GM21723 (cell line): ENCODE results near the gene SGK1.
"Not testable (repeated sequence)": the region's sequence is repeated elsewhere in the genome, so short reads cannot be mapped to it uniquely, and the experiment has no call there.

Experiments
- ATAC-seq: cut with Tn5 transposase; IDR thresholded peaks from one replicate; pipeline ENCODE4 v1.9.1; 2021; ENCODE audit warnings: mild to moderate bottlenecking, moderate library complexity; ENCODE audit not compliant: unreplicated experiment

The SGK1 gene

DNA sequence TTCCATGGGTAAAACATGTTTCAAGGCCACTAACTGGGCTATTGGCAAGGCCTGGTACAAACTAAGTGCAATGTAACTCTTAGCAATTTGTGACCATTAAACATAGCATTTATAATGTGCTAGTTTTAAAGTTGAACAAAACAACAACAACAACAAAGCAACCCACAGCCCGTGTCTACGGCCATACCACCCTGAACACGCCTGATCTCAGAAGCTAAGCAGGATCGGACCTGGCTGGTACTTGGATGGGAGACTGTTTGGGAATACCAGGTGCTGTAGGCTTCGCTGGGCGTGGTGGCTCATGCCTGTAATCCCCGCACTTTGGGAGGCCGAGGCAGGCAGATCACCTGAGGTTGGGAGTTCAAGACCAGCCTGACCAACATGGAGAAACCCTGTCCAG, 61.0 kb downstream of the SGK1 start:
- ATAC-seq: no peak

DNA sequence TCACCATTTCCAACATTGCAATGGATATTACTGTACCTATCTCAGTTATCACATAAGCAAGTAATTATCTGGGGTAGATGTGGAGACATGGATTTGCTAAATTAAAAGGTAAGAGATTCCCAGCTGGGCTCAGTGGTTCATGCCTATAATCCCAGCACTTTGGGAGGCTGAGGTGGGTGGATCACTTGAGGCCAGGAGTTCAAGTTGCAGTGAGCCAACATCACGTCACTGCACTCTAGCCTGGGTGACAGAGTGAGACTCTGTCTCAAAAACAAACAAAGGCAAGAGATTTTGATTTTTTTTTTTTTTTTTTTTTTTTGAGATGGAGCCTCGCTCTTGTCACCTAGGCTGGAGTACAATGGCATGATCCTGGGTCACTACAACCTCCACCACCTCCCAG, 62.6 kb downstream of the SGK1 start:
- ATAC-seq: not testable (repeated sequence)

DNA sequence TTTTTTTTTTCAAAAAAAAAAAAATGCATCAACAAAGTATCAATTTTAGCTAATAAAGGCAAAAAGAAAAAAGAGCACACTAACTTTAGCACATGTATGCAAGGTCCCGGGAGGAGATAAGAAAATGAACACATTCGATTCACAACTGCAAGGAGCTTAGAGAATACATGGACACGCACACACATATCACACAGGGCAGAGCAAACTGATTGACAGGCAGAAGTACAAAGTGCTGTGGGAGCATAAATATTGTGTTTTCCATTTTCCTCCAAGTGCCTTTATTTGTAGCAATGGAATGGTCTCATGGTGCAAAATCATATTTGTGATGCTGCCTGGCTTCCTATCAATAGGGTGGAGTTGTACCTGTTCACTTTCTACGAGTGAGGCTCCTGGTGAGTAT, 63.8 kb downstream of the SGK1 start:
- no peak for ATAC-seq

DNA sequence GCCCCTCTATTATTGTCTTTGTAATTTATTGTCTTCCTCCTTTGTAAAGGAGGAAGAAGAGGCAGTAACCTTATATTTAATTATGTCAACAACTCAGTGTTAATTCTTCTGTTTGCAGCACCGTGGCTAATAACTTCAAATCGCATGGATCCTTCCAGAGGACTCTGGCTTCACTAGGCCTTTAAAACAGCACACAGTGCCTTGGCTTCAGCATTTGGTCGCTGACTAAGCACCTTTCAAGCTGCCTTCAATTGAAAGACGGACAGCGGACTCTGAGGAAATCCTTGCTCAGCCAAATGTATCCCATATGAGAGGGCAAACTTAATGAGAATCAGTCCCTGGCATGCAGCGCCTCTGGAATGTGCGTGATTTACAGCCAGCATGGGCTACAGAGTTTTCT, 64.2 kb downstream of the SGK1 start:
- no peak for ATAC-seq

DNA sequence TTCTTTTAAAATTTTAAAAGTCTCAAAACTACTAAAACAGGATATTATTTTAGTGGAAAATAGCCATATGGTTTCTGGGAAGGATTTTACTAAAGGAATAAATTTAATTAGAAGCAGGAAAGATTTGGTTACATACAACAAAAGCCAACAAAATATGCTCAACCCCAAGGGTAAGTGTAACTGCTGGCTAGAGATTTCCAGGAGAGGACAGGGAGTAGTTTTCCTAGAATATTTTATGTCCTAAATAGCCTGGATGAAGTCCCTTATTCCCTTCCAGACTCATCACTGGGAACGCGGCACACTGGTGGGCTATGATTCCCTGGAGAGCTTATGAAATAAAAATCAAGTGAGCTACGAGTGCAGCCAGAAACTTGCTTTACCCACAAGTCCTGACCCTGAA, 66.6 kb downstream of the SGK1 start:
- ATAC-seq: no peak

DNA sequence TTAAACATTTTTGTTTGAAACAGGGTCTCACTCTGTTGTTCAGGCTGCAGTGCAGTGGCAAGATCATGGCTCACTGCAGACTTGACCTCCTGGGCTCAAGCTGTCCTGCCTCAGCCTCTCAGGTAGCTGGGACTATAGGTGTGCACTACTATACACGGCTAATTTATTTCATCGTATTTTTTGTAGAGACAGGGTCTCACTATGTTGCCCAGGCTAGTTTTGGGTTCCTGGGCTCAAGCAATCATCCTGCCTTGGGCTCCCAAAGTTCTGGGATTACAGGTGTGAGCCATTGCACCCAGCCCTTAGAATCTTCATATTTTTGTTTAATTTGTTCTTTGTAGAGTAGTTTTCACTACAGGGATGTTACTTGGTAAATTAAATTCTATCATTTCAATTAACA, 67.1 kb downstream of the SGK1 start:
- ATAC-seq: no peak

DNA sequence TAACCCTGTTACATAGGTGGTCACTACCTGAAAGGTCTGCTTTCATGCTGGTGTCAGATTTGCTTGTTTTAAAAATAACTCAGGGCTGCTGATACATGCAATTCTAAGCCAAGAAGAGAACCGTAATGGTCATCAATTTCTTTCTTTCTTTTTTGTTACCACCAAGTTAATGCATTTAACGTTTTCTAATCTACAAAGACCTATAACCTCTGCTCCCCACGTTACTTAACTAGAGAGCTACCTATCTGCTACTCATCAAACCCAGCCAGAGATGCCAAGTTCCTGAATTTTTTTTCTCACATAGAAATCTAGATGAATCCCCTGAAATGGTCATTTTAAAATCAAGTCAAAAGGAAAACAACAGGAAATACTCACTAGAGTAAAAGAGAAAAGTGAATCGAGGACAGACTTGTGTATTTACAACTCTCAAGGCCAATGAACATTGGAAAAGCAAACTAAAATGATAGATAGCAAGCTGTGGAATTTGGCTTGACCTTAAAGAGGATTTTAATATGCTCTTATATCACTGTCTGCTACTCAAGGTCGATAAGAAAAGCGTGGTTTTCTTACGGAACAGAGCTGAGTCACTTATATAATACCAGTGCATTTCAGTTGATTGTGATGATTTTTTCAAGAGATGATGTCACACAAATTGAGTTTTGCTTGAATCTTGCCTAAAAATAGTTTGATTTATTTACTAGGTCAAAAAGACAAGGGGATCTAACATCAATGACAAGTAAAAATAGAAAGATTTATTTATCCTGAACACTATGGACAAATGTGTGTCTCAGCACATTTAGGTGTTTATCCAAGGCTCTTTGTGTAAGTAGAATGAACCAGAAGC, 67.9 kb downstream of the SGK1 start:
- no peak for ATAC-seq

DNA sequence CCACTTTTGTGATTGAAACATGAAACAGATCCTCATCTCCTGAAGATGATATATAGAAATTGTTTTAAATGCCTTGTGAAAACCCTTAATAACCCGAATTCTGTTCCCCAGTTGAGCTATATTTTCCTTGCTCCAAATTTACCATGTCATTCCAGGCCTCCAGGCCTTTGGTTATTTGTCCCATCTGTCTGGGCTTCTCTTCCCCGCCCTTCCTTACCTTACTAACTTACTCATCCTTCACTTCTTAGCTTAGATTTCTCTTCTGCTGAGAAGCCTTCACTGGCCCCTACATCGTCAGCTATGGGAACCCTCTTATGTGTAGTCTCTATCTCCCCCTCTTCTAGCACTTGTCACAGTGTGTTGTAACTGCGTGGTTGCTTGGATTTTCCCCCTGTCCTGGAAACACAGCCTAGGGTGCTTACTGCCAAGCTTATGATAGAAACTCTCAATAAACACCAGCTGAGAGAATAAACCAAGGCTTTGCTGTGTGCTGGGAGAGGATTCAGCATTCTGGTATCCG, 68.6 kb downstream of the SGK1 start:
- ATAC-seq: no peak

DNA sequence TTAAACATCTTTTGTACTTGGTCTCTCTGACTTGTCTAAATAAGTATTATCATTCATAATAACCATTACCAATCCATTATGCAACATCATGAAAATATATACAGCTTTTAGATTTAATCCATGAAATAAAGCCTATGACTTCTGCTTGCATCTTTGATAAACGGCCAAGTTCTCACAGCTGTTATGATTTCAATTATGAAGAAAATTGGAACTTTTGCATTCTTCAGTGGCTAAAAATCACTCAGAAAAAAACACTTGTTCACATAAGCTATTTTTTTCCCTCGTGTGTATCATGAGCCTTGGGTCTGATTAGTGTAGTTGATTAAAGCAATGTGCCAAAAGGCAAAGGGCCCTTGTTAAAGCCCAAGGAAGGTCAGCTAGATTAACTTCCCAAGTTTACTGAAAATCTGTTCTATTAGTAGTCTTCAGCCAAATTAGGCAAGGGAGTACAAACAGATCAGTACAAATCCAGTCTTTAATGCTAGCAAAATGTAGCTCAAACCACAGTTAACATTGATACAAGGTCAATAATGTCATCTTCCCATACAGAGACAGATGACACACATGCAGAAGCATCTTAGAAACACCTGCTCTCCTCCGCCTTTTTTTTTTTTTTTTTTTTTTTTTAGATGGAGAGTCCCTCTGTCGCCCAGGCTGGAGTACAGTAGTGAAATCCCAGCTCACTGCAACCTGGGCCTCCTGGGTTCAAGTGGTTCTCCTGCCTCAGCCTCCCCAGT, 69.9 kb downstream of the SGK1 start:
- ATAC-seq: no peak

DNA sequence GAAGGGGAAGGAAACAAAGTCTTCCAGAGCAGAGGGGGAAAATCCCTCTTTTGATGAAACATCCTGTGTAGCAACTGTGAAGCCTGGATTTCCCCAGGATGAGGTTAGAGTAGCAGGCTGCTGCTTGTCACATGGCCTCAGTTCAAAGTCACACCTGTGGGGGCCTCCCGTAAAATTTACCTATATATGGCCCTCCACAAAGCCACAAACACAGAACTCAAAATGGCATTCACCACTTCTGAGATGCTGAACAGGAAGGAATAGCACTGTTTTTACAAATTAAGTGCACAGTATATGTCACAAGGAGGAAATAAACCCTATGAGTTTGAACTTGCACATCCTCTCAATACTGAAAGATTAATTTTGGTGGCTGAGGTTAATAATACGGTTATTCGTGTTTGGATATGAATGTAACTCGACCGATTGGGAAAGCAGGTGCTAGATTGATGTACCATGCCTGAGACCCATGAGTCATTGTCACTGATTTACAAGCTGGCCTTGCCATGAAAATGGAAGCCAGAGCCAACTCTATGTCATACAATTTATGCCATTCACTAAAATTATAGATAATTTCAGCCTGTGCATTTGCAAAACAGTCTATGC, 70.6 kb downstream of the SGK1 start:
- ATAC-seq: peak; percentile 94

DNA sequence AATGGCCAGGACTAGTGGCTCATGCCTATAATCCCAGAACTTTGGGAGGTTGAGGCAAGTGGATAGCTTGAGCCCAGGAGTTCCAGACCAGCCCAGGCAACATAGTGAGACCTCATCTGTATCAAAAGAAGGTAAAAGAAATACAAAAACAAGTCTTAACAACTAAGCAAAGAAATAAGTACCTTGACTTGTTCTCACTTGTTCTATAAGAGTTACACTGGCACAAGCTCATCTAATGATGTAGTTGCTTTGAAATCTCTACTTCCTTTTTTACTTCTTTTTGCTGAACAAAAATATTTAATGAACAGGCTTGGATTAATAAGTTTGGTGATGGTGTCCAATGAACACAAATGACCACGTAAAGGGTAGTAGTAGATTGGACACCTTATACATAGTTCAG, 72.2 kb downstream of the SGK1 start:
- no peak for ATAC-seq

DNA sequence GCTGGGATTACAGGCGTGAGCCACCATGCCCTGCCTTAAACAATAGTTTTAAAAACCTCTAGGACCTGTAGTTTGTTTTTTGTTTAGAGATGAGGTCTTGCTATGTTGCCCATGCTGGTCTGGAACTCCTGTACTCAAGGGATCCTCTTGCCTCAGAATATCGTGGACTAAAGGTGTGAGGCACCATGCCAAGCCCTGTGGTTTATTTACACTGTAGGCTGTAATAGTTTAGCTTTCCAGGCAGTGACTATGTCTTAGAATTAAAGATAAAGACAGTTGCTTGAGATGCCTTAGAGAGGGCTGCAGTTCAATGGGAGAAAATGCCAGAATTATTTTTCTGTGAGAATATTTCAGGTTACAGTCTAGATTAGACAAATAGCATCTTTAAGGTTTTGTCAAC, 72.9 kb downstream of the SGK1 start:
- ATAC-seq: no peak

DNA sequence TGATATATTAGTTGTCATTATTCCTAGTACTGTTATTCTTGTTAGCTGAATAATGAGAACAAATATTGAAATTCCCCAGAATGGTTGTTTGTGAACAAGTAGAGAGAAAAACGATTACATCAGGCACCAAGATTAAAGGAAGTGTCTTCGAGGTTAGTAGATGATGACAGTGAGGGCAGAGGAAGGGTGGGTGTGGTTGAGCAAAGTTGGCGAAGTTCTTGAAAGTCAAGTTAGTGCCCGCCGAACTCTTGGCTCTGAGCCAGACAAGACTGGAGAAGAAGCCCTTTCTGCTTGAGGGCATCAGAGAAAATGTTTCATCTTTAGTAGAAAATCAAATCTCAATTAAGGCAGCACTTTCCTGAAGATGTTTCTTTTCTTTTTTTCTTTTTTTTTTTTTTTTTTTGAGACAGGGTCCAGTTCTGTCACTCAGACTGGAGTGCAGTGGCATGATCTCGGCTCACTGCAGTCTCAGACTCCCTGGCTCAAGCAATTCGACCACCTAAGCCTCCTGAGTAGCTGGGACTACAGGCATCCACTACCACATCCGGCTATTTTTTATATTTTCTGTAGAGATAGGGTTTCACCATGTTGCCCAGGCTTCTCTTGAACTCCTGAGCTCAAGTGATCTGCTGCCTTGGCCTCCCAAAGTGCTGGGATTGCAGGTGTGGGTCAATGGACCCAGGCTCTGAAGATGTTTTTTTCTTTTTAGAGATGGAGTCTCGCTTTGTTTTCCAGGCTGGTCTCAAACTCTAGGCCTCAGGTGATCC, 77.1 kb downstream of the SGK1 start:
- ATAC-seq: no peak

DNA sequence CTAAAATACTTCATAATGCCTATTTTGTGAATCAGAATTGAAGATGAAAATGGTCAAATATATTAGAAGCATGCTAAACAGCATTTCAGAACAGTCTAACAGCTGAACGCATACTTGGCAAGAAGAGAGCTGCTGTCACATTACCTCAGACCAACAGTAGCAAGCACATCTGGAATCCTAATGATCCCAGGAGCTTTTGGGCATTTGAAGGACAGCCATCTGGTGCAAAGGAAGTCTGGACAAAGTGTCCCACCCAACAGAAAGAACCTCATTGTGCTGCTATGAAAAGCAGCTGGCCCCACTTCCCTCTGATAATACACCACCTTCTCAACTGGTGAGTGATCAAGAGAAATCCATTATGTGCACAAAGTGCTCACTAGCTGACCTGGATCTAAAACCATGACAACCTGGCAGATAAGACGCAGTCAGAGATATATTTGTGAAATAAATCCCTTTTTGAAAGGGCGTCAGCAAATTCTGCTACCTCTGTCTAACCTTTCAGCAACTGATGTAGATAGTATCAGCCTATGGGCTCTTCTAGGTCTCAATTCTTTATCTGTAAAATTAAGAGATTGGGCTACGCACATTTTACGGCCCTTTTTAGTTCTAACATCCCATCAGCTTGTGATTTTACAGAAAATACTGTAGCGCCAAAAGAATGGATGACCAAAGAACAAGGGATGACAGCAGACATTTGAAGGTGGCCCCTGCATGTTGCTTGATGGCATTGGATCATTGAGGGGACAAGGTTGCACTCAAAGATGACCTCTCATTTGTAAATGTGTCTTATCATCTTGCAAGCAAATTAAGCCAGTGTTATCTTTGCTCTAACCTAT, 78.7 kb downstream of the SGK1 start:
- ATAC-seq: no peak

DNA sequence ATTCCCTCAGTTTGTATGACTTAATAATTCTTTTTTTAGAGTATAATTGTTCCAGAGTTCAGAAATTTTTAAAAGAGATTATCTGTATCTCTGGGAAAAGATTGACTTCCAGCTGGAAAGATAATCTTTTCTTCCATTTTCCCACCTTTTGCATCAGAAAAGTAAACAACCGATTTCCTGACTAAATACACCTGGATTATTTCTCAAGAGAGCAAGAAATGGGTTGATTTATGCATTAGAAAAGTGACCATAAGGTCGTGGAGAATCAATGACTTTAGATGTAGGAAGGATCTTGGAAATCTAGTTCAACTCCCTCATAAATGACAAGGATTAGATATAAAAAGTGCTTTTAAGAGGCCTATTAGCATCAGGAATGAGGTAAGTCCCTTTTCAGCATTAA, 79.9 kb downstream of the SGK1 start:
- no peak for ATAC-seq

DNA sequence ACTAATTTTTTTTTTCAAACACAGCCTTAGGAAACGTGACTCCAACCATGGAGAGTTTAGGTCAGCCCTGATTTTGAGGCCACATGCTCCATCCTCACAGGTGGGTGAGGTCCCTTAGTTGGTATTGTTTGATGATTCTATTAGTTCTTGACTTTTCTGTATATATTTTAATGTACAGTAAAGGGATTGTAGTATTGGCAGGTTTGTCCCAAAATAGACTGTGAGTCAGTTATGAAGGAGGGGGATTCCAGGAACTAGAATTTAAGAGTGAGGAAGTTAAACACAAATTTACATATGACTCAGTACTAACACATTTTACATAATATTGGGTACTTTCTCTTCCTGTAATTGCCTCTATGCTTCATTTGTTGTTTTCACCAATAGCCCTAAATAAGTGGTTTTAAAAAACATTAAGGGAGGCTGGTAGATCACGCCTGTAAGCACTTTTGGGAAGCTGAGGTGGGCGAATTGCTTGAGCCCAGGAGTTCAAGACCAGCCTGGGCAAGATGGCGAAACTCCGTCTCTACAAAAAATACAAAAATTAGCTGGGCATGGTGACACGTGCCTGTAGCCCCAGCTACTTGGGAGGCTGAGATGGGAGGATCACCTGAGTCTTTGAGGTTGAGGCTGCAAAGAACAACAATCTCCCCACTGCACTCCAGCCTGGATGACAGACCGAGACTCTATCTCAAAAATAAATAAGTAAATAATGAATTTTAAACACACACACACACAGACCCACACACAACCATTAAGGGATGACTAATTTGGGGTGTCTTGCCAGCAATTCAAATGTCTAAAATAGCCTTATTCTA, 81.8 kb downstream of the SGK1 start:
- peak; percentile 95 for ATAC-seq

DNA sequence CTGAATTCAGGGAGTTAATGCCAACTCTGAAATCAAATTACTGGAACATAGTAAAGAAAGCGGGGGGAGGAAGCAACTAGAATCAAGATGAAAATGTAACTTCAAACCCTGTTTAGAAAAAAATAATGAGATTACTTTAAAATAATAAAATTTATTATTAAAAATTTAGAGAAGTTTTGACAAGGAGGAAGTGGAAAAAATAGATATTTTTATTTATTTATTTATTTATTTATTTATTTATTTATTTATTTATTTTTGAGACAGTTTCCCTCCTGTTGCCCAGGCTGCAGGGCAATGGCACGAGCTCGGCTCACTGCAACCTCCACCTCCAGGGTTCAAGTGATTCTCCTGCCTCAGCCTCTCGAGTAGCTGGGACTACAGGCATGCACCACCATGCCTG, 82.6 kb downstream of the SGK1 start:
- ATAC-seq: peak; percentile 1

DNA sequence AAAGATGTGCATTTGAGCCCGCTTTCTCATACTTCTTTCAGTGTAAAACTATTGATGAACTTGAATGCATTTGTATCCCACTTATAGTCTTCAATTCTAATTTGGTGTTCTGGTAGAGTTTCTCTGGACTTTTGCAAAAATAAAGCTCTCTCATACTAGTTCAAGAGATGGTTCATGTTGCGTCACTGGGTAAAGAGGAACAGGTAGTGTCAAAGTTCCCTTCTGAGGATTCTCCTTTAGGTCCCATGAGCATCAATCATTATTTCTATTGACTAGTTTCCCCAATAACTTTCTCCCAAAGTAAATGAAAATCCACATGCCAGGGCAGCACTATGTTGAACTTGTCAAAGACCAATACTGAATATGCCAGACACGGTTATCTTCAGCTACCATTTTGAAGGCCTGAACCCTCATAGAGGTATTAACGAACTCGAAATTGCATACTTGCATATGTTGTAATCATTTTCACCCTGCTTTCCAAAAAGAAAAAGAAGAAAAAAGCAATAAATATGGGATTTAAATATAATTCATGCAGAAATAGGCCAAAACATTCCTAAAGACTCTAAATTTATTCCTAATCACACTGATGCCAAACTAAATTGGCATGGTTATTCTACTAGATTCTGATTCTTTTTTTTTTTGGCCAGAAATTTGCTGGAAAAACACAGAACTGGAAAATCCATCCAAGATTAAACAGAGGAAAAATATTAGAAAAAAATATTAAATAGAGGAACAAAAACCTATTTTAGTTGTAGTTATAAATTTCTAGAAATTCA, 84.5 kb downstream of the SGK1 start:
- no peak for ATAC-seq

DNA sequence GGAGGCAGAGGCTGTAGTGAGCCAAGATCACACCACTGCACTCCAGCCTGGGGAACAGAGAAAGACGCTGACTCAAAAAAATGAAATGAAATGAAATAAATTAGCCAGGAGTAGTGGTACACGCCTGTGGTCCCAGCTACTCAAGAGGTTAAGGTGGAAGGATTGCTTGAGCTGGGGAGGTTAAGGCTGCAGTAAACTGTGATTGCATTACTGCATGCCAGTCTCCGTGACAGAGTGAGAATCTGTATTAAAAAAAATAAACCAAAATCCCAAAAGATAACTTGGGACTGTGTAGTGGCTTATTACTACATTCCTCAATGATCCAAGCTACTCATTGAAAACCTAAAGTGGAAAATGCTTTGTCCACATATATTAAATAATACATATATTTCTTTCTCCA, 87.0 kb downstream of the SGK1 start:
- ATAC-seq: no peak
